A673 (cell line): ENCODE data around the gene CCDC85B.

Experiments
- EZH2 ChIP-seq: fragments of 200-600 bp; sonication (generic); IDR thresholded peaks from 2 replicates; pipeline ENCODE4 v1.6.1; 2017; ENCODE audit warnings: borderline replicate concordance, low read depth, mild to moderate bottlenecking, mixed read lengths, antibody characterized with exemption, low read length; ENCODE audit not compliant: poor library complexity, severe bottlenecking
- TF ChIP-seq, protein P1 (sequence below): fragments of 300-800, 200-600 bp; sonication (generic); conservative IDR thresholded peaks from 2 replicates; pipeline ENCODE4 v1.5.1; 2017; ENCODE audit warnings: low read depth, mild to moderate bottlenecking, antibody characterized with exemption, low read length, moderate library complexity, mixed read lengths

DNA sequence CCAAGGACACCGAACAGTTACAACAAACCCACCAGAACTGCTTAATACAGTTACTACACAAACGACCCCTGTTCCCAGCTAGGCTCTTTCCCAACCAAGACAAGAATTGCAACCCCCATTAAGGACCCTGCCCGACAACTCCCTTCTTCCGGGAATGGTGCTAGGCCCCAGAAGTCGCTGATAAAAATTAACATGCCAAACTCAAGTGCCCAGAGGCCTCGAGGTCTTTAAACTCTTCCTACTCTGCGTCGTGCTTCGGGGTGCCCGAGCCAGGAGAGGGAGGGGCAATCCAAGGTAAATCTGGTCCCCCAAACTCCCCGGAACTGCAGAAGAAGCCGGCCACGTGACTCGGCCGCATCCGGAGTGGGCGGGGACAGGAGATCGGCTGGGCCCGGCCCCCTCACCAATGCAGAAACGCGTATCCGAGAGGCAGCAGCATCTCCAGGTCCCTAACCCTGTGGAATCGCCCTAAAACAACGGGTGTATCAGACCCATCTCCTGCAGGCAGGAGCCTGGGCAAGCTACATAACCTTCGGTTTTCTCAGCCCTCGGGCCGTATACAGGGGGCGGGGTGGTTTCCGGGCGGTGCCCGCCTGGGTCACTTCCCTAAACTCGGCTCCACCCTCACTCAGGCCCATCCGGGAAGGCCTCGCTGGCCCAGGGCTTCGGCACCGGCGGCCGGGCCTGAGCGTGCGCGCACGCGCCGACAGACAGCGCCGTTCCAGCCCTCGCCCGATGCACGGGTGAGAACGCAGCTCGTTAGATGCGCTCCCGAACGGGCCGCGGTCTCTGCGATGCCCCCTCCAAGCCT is 33.6 kb upstream of the CCDC85B start:
- TF ChIP-seq, protein P1, sequence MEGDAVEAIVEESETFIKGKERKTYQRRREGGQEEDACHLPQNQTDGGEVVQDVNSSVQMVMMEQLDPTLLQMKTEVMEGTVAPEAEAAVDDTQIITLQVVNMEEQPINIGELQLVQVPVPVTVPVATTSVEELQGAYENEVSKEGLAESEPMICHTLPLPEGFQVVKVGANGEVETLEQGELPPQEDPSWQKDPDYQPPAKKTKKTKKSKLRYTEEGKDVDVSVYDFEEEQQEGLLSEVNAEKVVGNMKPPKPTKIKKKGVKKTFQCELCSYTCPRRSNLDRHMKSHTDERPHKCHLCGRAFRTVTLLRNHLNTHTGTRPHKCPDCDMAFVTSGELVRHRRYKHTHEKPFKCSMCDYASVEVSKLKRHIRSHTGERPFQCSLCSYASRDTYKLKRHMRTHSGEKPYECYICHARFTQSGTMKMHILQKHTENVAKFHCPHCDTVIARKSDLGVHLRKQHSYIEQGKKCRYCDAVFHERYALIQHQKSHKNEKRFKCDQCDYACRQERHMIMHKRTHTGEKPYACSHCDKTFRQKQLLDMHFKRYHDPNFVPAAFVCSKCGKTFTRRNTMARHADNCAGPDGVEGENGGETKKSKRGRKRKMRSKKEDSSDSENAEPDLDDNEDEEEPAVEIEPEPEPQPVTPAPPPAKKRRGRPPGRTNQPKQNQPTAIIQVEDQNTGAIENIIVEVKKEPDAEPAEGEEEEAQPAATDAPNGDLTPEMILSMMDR = no peak
- TF ChIP-seq EZH2 = no peak
